Progenitor cell of endocrine pancreas (in vitro differentiated cells): ENCODE data around the gene ATXN7L3. TPM values are rescaled to one million over a fixed set of nuclear protein-coding genes. Genes with fewer than 3 reads are reported as not detected.

Source experiments
- microRNA-seq: library from miRNA; unstranded; fragments of <30 nt; microRNA quantifications from one replicate; pipeline ENCODE4 v1.1.0, GENCODE V29; 2020; ENCODE audit warnings: borderline number of aligned reads; ENCODE audit not compliant: unreplicated experiment
- total RNA-seq: library from RNA; stranded (reverse); gene quantifications from 2 replicates; pipeline ENCODE4 v1.2.1, GENCODE V29; 2021

ATXN7L3 gene
- total RNA-seq, 1 donor from 2014 or later, result 135 TPM

Small RNA genes lying within 50 kb of the gene (microRNA-seq; reads per million reads assigned to microRNA genes)
- gene MIR6782, result 3.0 reads per million

Other genes starting within 250 kb of the ATXN7L3 start
- gene PYY, start 245.9 kb downstream of the ATXN7L3 start, total RNA-seq, result 0.84 and 1.1 TPM in 2 replicates
- 0.69 and 0.89 TPM in 2 replicates for gene NAGS, start 195.3 kb downstream of the ATXN7L3 start, total RNA-seq
- gene TMEM101, start 184.9 kb downstream of the ATXN7L3 start, total RNA-seq, result 27.5 and 28.9 TPM in 2 replicates
- gene LSM12, start 133.2 kb downstream of the ATXN7L3 start, total RNA-seq, result 54.1 and 55.4 TPM in 2 replicates
- gene G6PC3, start 129.1 kb downstream of the ATXN7L3 start, total RNA-seq, result 57.3 and 58.7 TPM in 2 replicates
- gene HDAC5, start 76.2 kb downstream of the ATXN7L3 start, total RNA-seq, result 39.0 and 41.3 TPM in 2 replicates
- 10.1 and 12.8 TPM in 2 replicates for gene HROB, start 58.0 kb downstream of the ATXN7L3 start, total RNA-seq
- gene ASB16, start 29.2 kb downstream of the ATXN7L3 start, total RNA-seq, result 0.49 and 0.89 TPM in 2 replicates
- 48.5 and 50.3 TPM in 2 replicates for gene TMUB2, start 12.9 kb downstream of the ATXN7L3 start, total RNA-seq
- 94.2 and 100 TPM in 2 replicates for gene UBTF, start 19.8 kb upstream of the ATXN7L3 start, total RNA-seq
- gene SLC4A1, start 68.3 kb upstream of the ATXN7L3 start, total RNA-seq, result not detected in 2 replicates
- 8.4 and 9.3 TPM in 2 replicates for gene RUNDC3A, start 108.7 kb upstream of the ATXN7L3 start, total RNA-seq
- gene SLC25A39, start 124.9 kb upstream of the ATXN7L3 start, total RNA-seq, result 129 and 139 TPM in 2 replicates
- gene GRN, start 145.4 kb upstream of the ATXN7L3 start, total RNA-seq, result 97.9 and 99.7 TPM in 2 replicates
- 39.9 and 42.5 TPM in 2 replicates for gene FAM171A2, start 164.0 kb upstream of the ATXN7L3 start, total RNA-seq
- 1.2 and 2.6 TPM in 2 replicates for gene ITGA2B, start 189.8 kb upstream of the ATXN7L3 start, total RNA-seq